ENCODE data around the gene HOXB9. TPM values are rescaled to one million over a fixed set of nuclear protein-coding genes. Genes with fewer than 3 reads are reported as not detected.

HOXB9 gene
- total and polyA plus RNA-seq, 9 of the 15 experiments (the other 6 are each of a cell fraction or from before 2014, with no cell fraction given), result 3.1 to 196 (median 77.6) TPM

DNA sequence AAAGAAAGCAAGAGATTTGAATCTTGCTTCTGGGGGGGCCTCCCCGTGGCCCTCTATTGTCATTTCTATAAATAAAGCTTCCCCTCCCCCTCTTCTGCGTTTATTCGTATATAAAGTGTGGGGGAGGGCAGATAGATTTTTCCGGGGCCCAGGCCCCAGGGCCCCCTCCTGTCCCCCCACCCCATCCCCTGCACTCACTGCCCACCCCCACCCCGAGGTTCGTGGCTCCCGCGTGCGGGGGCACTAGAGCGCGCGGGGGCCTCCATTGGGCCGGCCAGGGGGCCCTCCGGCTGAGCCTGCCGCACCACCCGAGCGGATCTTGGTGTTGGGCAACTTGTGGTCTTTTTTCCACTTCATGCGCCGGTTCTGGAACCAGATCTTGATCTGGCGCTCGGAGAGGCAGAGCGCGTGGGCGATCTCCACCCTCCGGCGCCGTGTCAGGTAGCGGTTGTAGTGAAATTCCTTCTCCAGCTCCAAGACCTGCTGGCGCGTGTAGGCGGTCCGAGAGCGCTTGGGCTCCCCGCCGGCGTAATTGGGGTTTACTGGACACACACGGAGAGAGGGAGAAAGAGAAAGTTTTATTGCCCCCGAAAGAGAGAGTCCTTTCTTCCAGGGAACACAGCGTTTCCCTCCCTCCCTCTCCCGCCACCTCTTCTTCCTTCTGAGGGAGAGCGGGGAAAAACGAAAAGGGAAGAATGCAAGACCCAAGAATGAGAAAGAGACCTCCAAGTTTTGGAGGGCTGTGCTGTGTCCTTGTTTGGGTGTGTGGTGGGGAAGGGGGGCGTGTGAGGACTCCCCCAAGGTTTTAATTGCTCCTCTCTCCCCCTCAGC is 49.5 kb downstream of the HOXB9 start (continued):
- TF ChIP-seq, protein P1, sequence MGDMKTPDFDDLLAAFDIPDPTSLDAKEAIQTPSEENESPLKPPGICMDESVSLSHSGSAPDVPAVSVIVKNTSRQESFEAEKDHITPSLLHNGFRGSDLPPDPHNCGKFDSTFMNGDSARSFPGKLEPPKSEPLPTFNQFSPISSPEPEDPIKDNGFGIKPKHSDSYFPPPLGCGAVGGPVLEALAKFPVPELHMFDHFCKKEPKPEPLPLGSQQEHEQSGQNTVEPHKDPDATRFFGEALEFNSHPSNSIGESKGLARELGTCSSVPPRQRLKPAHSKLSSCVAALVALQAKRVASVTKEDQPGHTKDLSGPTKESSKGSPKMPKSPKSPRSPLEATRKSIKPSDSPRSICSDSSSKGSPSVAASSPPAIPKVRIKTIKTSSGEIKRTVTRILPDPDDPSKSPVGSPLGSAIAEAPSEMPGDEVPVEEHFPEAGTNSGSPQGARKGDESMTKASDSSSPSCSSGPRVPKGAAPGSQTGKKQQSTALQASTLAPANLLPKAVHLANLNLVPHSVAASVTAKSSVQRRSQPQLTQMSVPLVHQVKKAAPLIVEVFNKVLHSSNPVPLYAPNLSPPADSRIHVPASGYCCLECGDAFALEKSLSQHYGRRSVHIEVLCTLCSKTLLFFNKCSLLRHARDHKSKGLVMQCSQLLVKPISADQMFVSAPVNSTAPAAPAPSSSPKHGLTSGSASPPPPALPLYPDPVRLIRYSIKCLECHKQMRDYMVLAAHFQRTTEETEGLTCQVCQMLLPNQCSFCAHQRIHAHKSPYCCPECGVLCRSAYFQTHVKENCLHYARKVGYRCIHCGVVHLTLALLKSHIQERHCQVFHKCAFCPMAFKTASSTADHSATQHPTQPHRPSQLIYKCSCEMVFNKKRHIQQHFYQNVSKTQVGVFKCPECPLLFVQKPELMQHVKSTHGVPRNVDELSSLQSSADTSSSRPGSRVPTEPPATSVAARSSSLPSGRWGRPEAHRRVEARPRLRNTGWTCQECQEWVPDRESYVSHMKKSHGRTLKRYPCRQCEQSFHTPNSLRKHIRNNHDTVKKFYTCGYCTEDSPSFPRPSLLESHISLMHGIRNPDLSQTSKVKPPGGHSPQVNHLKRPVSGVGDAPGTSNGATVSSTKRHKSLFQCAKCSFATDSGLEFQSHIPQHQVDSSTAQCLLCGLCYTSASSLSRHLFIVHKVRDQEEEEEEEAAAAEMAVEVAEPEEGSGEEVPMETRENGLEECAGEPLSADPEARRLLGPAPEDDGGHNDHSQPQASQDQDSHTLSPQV (IDR thresholded peaks at IDR 0.05), result peak; percentile 69
- TF ChIP-seq XRCC5 (IDR thresholded peaks at IDR 0.05; ENCODE audit: low read depth, low read length), result no peak
- TF ChIP-seq MEF2A (IDR thresholded peaks at IDR 0.05; ENCODE audit: control insufficient read depth, low read depth, low read length), result peak; percentile 65; the same call in 1 of the 2 replicates
- TF ChIP-seq E2F3 (CRISPR knock-in tag; IDR thresholded peaks at IDR 0.05), result no peak
- TF ChIP-seq SMAD4 (CRISPR knock-in tag; conservative IDR thresholded peaks at IDR 0.05), result peak; percentile 33
- TF ChIP-seq RBFOX2 (IDR thresholded peaks at IDR 0.05; ENCODE audit: low read depth, low read length), result peak; percentile 79
- TF ChIP-seq GTF2E2 (tag; IDR thresholded peaks at IDR 0.05), result 0 out of 2 replicates have a peak, but pooled peaks have one; percentile 37
- peak; percentile 24 for TF ChIP-seq TAF9B (IDR thresholded peaks at IDR 0.05; ENCODE audit: partially characterized antibody)
- peak; percentile 33; the same call in 1 of the 2 replicates for TF ChIP-seq SUPT5H (IDR thresholded peaks at IDR 0.05)
- no peak for TF ChIP-seq GTF2A2 (tag; IDR thresholded peaks at IDR 0.05)
- TF ChIP-seq, protein P2, sequence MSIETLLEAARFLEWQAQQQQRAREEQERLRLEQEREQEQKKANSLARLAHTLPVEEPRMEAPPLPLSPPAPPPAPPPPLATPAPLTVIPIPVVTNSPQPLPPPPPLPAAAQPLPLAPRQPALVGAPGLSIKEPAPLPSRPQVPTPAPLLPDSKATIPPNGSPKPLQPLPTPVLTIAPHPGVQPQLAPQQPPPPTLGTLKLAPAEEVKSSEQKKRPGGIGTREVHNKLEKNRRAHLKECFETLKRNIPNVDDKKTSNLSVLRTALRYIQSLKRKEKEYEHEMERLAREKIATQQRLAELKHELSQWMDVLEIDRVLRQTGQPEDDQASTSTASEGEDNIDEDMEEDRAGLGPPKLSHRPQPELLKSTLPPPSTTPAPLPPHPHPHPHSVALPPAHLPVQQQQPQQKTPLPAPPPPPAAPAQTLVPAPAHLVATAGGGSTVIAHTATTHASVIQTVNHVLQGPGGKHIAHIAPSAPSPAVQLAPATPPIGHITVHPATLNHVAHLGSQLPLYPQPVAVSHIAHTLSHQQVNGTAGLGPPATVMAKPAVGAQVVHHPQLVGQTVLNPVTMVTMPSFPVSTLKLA (conservative IDR thresholded peaks at IDR 0.05), result peak in 1 of 2 experiments; percentile 66; a peak in 3 of 4 replicates
- no peak for TF ChIP-seq ZNF174 (CRISPR knock-in tag; IDR thresholded peaks at IDR 0.05)
- no peak for TF ChIP-seq ZNF124 (CRISPR knock-in tag; IDR thresholded peaks at IDR 0.05)
- peak; percentile 26; the same call in 1 of the 2 replicates for TF ChIP-seq ZBTB17 (CRISPR knock-in tag; IDR thresholded peaks at IDR 0.05)
- peak; percentile 3; the same call in 1 of the 2 replicates for TF ChIP-seq CREM (IDR thresholded peaks at IDR 0.05; ENCODE audit: low read depth)
- no peak for TF ChIP-seq NONO (IDR thresholded peaks at IDR 0.05; ENCODE audit: low read depth in 2 of 2, low read length in 1 of 2)
- no peak for TF ChIP-seq POLR3A (IDR thresholded peaks at IDR 0.05; ENCODE audit: borderline replicate concordance, extremely low read depth, insufficient read depth, insufficient read length)
- 0 out of 2 replicates have a peak, but pooled peaks have one; percentile 42 for TF ChIP-seq ZC3H4 (CRISPR knock-in tag; IDR thresholded peaks at IDR 0.05; ENCODE audit: borderline replicate concordance)
- 0 out of 2 replicates have a peak, but pooled peaks have one; percentile 53 for TF ChIP-seq SRSF3 (IDR thresholded peaks at IDR 0.05; ENCODE audit: insufficient read depth, low read length)
- peak; percentile 25; the same call in 1 of the 2 replicates for TF ChIP-seq RB1 (IDR thresholded peaks at IDR 0.05; ENCODE audit: low read depth)
- peak; percentile 18; the same call in 1 of the 2 replicates for TF ChIP-seq PYGO2 (tag; IDR thresholded peaks at IDR 0.05)
- peak; percentile 77 for TF ChIP-seq POLR2G (IDR thresholded peaks at IDR 0.05; ENCODE audit: low read depth, low read length)

Measured in K562 (cell line).